Endothelial cell of umbilical vein (primary cell): ENCODE measurements around the gene OST4. TPM values are rescaled to one million over a fixed set of nuclear protein-coding genes. Genes with fewer than 3 reads are reported as not detected.

Source experiments
- BruUV-seq: library from RNA; stranded (reverse); fragments of 400-500 nt; replicated peaks from 2 replicates; lab custom pipeline; 2021; lab: Mats Ljungman, UMichigan
- CTCF ChIA-PET: fragments of 300-600, 350-600 bp; sonication (Branson Sonifier 250); formaldehyde crosslinking; loops from one replicate; lab custom pipeline; 2021; ENCODE audit warnings: antibody characterized with exemption, inconsistent platforms; lab: Charles Lee
- POLR2A ChIA-PET: fragments of 300-600, 350-600 bp; sonication (Branson Sonifier 250); formaldehyde crosslinking; loops from one replicate; lab custom pipeline; 2021; ENCODE audit warnings: antibody characterized with exemption, inconsistent platforms; lab: Charles Lee
- DNase-seq: peaks from one replicate; pipeline ENCODE4 v3.0.0-alpha.2; 2011; ENCODE audit warnings: low read depth, low spot score
- FAIRE-seq: peaks from 2 replicates; lab custom pipeline; 2011; peaks lifted over from hg19 to GRCh38; lab: Jason Lieb, UNC
- H2AFZ ChIP-seq: 2 replicates; pipeline ENCODE4 v1.6.0; 2012; ENCODE audit warnings: low read depth, low read length, control low read depth, inconsistent platforms
- H3K27ac ChIP-seq: 2 replicates; pipeline ENCODE4 v1.5.1; 2011; ENCODE audit warnings: low read depth, mild to moderate bottlenecking, control low read depth, low read length, moderate library complexity; ENCODE audit not compliant: insufficient read depth
- H3K27me3 ChIP-seq, 2 experiments: 2 replicates each; pipeline versions ENCODE4 v1.6.0 to v1.6.1; 2011; ENCODE audit warnings: low read length in 2 of 2, mixed read lengths in 1 of 2; ENCODE audit not compliant: control insufficient read depth in 2 of 2, insufficient read depth in 2 of 2
- H3K36me3 ChIP-seq, 2 experiments: 2 replicates in 1 of 2; 3 replicates in 1 of 2; pipeline ENCODE4 v1.5.1; 2011; ENCODE audit warnings: low read length in 2 of 2, mild to moderate bottlenecking in 1 of 2, moderate library complexity in 1 of 2; ENCODE audit not compliant: control insufficient read depth in 2 of 2, insufficient read depth in 2 of 2; ENCODE audit errors: extremely low read depth in 1 of 2
- H3K4me1 ChIP-seq: 3 replicates; pipeline ENCODE4 v1.5.1; 2011; ENCODE audit warnings: mild to moderate bottlenecking, low read length; ENCODE audit not compliant: control insufficient read depth, insufficient read depth; ENCODE audit errors: extremely low read depth
- H3K4me2 ChIP-seq: 2 replicates; pipeline ENCODE4 v1.6.1; 2011; ENCODE audit warnings: low read length, control low read depth, mixed read lengths; ENCODE audit not compliant: insufficient read depth
- H3K4me3 ChIP-seq, 3 experiments: fragments of 200-600 bp in 1 of 3; sonication (generic), shearing (Covaris generic) in 1 of 3; replicated peaks in 1 of 3; 2 replicates each; pipeline ENCODE4 v1.5.1; 2011 to 2016; ENCODE audit warnings: control low read depth in 3 of 3, low read length in 3 of 3, mild to moderate bottlenecking in 2 of 3, inconsistent platforms in 1 of 3, low read depth in 1 of 3, moderate library complexity in 1 of 3; ENCODE audit not compliant: insufficient read depth in 1 of 3
- H3K79me2 ChIP-seq: 2 replicates; pipeline ENCODE4 v1.6.0; 2012; ENCODE audit warnings: low read length, inconsistent platforms; ENCODE audit not compliant: control insufficient read depth, insufficient read depth
- H3K9ac ChIP-seq: replicated peaks from 2 replicates; pipeline ENCODE3; 2011; ENCODE audit warnings: low read length, control low read depth; ENCODE audit not compliant: insufficient read depth; ENCODE audit errors: extremely low read depth
- H3K9me1 ChIP-seq: replicated peaks from 3 replicates; pipeline ENCODE4 v1.6.0; 2011; ENCODE audit warnings: mild to moderate bottlenecking, low read length; ENCODE audit not compliant: control insufficient read depth, insufficient read depth; ENCODE audit errors: extremely low read depth
- H3K9me3 ChIP-seq: replicated peaks from 2 replicates; pipeline ENCODE4 v1.5.1; 2012; ENCODE audit warnings: low read length, inconsistent platforms; ENCODE audit not compliant: control insufficient read depth, insufficient read depth
- H4K20me1 ChIP-seq: replicated peaks from 2 replicates; pipeline ENCODE3; 2011; ENCODE audit warnings: mild to moderate bottlenecking, low read length; ENCODE audit not compliant: control insufficient read depth, insufficient read depth; ENCODE audit errors: extremely low read depth
- CTCF ChIP-seq, 2 donors: IDR thresholded peaks; 1 replicate in 1 of 2; 2 replicates in 1 of 2; pipeline ENCODE4 v1.5.1; 2011; ENCODE audit warnings: low read length in 2 of 2, mild to moderate bottlenecking in 2 of 2, moderate library complexity in 2 of 2, control low read depth in 1 of 2, inconsistent platforms in 1 of 2, low read depth in 1 of 2; ENCODE audit not compliant: insufficient read depth in 1 of 2; ENCODE audit errors: extremely low read depth in 1 of 2
- GATA2 ChIP-seq: IDR thresholded peaks from 2 replicates; pipeline ENCODE4 v1.7.0; 2011; ENCODE audit warnings: low read depth, mild to moderate bottlenecking, moderate library complexity, mixed read lengths, low read length; ENCODE audit not compliant: insufficient read length, insufficient read depth
- MAX ChIP-seq: IDR thresholded peaks from 2 replicates; pipeline ENCODE4 v1.6.1; 2011; ENCODE audit not compliant: insufficient read depth, insufficient read length
- MYC ChIP-seq: IDR thresholded peaks from one replicate; pipeline ENCODE4 v1.6.1; 2011; ENCODE audit warnings: mild to moderate bottlenecking, low read depth, low read length
- POLR2AphosphoS5 ChIP-seq: IDR thresholded peaks from 2 replicates; pipeline ENCODE4 v1.6.1; 2012; ENCODE audit warnings: low read depth, mild to moderate bottlenecking, control low read depth, low read length, moderate library complexity; ENCODE audit not compliant: insufficient read depth
- dilution Hi-C: fragments of 300-500 bp; cut with MboI; formaldehyde crosslinking; loops from one replicate; pipeline ENCODE4 v1.15.0; 2019; ENCODE audit warnings: low sequenced_read_pairs; ENCODE audit not compliant: extremely low pct_ligation_motif_present
- intact Hi-C: fragments of 100-400 bp; cut with micrococcal nuclease; formaldehyde crosslinking; loops from one replicate; pipeline ENCODE4 v1.10.0; 2022
- polyA plus RNA-seq, 4 experiments: library from polyadenylated mRNA; depleted of rRNA in 3 of 4; stranded (reverse) in 3 of 4; unstranded in 1 of 4; fragments of >200 nt; gene quantifications; 2 replicates each; pipeline versions ENCODE4 v1.2.1 to v1.2.3, GENCODE V29; 2011 to 2012; ENCODE audit warnings: missing spikeins in 1 of 4
- total RNA-seq: library from RNA; stranded (reverse); gene quantifications from 2 replicates; pipeline ENCODE4 v1.2.3, GENCODE V29; 2021

Gene OST4
- total and polyA plus RNA-seq, 2 donors (not counting 3 experiments of a cell fraction or from before 2014, with no cell fraction given): 415 to 1,189 TPM

GRCh38 chr2:27084297-27085061, 13.0 kb upstream of the OST4 start:
- Histone ChIP-seq H3K4me2 (no peak overlapping the region), H2AFZ (no peak overlapping the region), H3K27me3 (no peaks in the 10 kb centered on the region), H3K9me1 (no peaks in the 10 kb centered on the region), H3K4me1 (peaks cover 12% of the 10 kb centered on the region), H3K27ac (no peak overlapping the region), H3K4me3 (no peak overlapping the region), H3K9me3 (no peaks in the 10 kb centered on the region), H4K20me1 (no peaks in the 10 kb centered on the region), H3K36me3 (no peaks in the 10 kb centered on the region), H3K79me2 (no peaks in the 10 kb centered on the region), H3K9ac (no peak overlapping the region)
- DNase-seq (no peak), FAIRE-seq (no peak)
- ChIA-PET POLR2A (no interaction called here), CTCF (interaction anchor here (1.2 to 6.0 kb wide), 7 partner anchors 10 to 198 kb away, joined by 3 to 55 read pairs (median 4); partner anchors contain the start of genes AGBL5, OST4 and TRIM54)
- intact Hi-C loops (loop anchor here (1.0 to 5.0 kb wide), 2 partner anchors 13 to 237 kb away; partner anchors contain the start of genes DPYSL5 and OST4), dilution Hi-C loops (no loop called here)
- no TSS peak for BruUV-seq
- no peak for TF ChIP-seq CTCF (IDR thresholded peaks at IDR 0.05; ENCODE audit: extremely low read depth in 1 of 2, insufficient read depth in 1 of 2, low read depth in 1 of 2, low read length in 2 of 2)
- TF ChIP-seq POLR2AphosphoS5: no peak
- no peak for TF ChIP-seq MAX
- no peak for TF ChIP-seq MYC
- TF ChIP-seq GATA2: no peak
